ENCODE results near the gene EVA1C.
"Not testable (repeated sequence)": the region's sequence is repeated elsewhere in the genome, so short reads cannot be mapped to it uniquely, and the experiment has no call there.

Gene EVA1C

DNA sequence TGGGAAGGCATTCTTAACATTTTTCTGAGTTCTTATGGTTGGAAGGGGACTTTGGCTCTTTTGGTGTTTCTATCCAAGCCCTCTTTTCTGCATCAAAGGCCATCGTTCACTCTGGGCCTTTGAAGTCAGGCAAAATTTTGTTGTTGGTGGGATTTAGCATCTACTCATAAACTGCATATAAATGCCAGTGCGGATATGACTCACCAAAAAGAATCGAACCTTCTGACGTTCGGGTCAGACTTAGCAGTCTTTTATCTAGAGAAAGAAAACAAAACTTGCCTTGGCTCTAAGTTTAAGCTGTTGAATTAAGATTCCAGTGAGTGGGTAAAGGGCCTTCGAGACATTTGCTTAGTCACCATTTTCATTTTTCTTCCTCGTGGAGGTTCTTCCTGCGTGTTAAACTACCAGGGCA is 51.4 kb downstream of the EVA1C start:
- no peak for DNase-seq

DNA sequence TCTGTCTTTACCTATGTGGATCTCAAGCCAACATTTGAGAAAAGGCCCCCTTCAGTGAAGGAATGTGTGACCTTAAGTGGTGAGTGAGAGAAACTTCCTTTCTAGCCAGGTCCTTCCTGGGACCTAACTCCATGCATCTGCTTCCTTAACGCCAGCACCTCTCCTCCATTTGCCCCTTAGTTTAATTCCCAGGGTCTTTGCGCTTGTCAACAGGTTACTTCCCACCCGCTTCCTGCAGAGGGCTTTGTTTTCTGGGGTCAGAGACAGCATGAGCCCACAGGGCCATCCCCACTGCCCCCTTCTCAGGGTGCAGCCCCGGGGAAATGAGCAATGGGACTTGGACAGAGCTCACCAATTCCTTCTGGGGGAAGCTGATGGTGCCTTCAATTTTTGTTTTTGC is 54.8 kb downstream of the EVA1C start:
- DNase-seq = no peak

DNA sequence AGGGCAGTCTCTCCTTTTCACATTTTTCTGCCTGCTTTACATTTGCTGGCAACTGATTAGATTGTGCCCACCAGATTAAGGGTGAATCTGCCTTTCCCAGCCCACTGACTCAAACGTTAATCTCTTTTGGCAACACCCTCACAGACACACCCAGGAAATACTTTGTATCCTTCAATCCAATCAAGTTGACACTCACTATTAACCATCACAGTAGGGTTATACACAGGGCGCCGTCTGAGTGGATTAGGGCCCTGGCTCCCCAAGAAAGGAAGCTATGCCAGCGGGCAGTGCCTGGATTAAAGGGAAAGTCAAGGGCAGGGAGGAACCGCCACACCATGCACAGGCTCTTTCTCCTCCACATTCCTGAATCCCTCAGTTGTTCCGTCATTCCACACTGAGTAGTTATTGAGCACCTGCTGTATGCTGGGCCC is 56.2 kb downstream of the EVA1C start:
- DNase-seq = no peak

DNA sequence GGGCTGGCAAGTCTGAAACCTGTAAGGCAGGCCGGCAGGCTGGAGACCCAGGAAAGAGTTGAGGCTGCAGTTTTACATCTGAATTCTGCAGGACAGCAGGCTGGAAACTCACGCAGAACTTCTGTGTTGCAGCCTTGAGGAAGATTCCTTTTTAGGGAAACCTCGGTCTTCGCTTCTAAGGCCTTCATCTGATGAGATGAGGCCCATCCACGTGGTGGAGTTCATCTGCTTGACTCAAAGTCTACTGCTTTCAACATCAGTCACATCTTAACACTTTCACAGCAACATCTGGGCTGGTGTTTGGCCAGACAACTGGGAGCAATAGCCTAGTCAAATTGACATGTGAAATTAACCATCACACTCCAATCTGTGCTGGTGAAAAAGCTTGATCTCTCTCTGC is 57.1 kb downstream of the EVA1C start:
- no peak for DNase-seq

DNA sequence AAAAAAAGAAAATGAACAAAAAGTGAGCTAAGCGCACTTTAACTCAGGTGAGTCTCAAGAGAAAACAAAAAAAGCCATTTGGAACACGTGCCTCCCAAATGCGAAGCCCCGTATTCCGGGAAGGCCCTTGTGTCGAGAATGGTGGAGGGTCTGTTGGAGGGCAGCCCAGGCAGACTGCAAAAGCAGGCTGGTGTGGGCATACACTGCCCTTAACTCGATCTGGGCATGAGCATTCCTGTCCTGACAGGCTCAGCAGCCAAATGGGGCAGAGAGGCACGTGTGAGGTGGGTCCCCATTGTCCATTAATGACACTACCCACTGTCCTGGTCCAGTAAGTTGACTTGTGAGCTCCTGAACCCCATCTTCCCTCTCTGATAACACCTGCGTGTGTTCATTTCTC is 57.7 kb downstream of the EVA1C start:
- no peak for DNase-seq

DNA sequence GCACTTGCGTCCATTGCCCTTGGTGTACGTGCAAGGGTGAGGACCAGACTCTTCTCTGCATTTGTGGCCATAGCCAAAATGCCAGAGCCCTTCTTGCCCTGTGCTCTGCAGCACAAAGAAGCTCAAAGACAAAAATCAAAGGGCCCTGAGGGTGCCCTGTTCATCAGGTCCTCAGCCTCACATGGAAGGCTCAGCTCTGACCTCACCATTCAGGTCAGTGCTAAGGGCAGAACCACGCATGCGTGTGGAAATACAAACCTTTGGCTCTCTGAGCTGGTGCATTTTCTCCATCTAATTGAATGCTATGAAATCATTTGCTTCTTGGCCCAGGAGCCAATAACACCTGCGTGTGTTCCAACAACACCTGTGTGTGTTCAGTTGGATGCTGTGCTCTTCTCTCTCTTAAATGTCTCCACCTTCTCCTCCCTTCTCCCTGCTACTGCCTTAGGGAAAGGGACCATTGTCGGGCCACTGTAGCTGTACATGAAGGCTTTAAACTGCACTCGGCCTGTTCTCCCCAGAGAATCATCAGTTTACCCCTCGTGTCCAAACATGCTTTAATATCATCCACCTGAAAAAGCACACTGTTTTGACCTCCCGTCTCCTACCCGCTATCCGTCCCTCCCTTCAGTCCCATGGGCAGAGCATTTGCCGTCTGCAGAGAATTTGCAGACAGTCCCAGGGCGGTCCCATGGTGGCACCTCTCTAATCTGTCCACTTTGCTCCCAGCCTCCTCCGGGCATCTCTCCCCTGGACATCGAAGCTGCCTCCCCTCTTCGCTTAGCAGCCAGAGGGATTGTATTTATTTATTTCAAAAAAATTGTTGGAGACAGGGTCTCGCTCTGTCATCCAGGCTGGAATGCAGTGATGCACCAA is 60.6 kb downstream of the EVA1C start:
- DNase-seq = no peak

DNA sequence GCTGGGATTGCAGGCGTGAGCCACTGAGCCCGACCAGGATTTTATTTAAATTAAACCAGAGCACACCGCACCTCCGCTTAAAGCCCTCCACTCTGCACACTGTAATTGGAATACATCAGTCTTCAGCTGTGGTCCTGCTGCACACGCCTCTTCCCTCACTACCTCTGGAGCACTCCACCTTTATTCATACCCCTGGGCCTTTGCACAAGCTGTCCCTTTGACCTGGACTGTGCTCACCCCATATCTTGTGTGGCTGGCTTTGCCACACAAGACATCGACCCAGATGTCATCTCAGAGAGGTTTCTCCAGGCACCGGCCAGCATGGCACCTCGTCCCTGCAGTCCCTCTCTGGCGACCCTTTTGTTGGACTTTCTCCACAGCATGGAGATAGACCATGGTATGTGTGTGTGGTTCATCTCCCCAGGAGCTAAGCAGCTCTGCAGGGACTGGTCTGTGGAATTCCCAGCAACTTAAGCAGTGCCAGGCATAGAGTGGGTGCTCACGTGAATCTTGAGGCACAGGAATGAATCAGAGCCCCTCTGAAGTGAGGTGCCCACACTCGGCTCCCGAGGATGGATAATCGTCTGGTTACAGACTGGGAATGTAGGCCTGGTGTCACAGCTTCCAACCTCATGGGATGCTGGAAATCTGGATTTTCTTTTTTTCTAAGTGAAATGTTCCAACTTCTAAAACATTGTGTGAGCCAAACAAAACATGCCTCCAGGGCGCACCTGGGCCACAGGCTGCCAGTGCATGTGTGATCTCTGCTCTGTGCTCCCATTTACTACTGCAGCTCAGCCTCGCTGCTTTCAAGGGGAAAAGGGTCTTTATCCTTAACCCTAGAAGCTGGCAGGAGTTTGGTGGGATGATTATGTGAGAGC is 61.9 kb downstream of the EVA1C start:
- no peak for DNase-seq

DNA sequence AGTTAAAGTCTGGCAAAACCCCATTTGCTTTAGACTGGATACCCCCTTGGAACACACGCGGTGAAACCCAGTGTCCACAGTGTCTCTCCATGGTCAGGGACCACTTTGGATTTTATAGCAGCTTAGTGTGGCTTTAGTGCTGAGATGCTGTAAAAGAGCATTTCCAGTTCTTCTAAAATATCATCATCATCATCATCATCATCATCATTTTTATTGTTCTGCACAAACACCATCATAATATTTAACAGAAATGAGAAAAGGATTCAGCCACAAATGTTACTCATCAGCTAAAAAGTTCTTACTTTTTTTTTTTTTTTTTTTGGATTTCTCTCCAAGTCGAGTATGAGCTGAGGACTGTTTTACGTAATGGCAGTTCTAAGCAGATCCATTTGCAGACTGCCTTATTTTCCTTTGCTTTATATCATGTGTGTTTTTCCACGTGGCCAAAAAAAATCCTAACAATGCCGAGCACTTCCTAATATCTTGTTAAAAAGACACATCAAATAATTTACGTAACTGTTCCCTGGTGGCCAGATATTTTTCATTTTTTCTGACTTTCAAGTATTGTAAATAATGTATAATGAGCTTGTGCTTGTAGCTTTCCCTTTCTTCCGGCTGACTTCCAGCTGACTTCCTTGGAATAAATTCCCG is 62.8 kb downstream of the EVA1C start:
- no peak for DNase-seq

DNA sequence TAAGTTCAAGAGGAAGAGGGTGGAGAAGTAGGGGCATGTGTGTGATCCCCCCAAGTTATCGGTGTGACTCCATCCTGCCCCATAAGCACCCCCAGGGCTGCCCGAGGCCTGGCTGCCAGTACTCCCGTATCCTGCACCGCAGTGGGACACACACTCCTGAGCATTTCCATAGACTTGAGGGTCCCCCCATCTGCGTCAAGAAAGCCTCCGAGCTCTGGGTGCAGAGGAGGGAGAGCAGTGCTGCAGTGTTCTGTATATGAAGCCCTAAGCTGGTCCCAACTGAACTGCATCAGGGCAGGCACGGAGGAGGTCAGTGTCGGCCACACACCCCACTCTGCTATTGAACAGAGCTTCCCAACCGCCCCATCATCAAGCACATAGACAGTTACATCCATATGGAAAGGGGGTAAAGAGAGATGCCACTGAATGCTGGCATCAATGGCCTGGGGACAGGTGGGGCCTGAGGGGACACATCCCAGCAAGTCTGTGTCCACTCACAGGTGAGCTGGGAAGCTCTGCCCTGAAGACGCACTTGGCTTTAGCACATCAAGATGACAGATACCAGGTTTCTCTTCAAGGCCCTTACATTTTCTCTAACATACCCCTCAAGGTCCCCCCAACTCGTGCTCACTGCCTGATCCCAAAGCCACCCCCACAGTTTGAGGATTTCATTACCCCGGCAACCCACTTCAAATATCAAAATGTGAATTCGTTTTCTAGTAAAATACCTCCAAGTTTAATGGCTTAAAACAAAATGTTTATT is 64.3 kb downstream of the EVA1C start:
- no peak for DNase-seq

DNA sequence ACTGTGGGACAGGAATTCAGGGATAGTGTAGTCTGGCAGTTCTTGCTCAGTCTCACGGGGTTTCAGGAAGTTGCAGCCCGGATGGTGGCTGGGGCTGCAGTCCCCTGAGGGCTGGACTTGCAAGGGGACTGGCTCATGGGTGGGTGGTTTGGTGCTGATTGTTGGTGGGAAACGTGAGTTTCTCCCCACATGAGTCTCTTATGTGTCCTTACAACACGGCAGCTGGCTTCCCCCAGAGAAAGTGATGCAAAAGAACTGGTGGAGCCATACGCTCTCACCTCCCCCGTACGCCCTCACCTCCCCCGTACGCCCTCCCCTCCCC is 64.9 kb downstream of the EVA1C start:
- DNase-seq = no peak

DNA sequence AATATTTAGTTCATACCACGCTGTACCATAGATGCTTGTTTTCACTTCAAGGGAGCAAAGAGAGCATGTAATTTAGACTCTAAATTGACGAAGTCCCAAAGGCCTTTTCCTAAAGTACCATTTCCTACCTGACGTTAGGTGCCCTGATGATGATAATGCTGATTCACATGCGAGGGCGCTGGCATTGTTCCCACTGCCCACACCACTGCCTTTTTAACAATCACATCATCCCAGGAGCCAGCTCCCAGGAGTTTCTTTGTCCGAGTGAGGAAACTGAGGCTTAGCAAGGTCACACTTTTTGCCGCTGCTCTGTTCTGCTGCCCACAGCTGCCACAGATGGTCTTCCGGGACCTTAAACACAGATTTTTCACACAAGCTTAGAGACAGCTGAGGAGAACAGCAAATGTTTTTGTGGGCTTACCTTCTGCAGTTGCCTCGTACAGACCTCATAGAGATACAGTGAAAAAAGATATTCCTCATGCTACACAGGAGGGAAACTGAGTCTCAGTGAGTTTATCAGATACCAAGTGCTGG is 69.4 kb downstream of the EVA1C start:
- DNase-seq = no peak

DNA sequence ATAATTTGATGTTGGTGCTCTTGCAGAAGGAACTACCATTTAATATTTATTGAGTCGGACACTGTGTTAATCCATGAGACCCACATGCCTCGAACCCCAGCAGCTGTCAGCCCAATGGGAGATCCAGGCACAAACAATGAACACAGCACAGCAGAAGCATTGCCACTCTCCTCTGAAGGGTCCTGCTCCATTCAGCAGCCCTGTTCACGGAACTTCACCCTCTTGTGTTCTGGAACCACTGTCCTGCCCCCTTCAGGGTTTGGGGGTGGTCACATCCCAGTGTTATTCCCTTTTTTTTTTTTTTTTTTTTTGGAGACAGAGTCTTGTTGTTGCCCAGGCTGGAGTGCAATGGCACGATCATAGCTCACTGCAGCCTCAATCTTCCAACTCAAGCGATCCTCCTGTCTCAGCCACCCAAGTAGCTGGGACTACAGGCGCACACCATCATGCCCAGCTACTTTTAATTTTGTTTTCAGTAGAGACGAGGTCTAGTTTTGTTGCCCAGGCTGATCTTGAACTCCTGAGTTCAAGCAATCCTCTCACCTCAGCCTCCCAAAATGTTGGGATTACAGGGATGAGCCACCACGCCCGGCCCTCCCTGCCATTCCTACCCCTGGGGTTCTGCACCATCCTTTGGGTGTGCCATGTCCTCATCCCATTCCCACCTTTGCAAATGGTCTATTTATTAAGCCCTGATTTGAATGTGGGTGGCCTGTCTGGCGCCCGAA is 70.2 kb downstream of the EVA1C start:
- DNase-seq = no peak

DNA sequence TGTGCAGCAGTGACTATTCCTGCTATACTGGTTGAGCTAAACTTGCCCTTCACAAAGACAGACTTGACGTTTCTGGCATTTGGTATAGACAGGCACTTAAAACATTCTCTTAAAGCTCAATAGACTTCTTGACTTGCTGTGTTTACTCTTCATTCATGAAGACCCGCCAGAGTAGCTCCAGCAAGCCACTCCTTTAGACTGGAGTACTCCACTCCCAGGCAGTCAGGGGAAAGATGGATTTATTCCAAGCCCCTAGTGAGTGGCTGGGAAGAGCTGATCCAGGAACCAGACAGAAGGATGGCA is 70.7 kb downstream of the EVA1C start:
- no peak for DNase-seq

DNA sequence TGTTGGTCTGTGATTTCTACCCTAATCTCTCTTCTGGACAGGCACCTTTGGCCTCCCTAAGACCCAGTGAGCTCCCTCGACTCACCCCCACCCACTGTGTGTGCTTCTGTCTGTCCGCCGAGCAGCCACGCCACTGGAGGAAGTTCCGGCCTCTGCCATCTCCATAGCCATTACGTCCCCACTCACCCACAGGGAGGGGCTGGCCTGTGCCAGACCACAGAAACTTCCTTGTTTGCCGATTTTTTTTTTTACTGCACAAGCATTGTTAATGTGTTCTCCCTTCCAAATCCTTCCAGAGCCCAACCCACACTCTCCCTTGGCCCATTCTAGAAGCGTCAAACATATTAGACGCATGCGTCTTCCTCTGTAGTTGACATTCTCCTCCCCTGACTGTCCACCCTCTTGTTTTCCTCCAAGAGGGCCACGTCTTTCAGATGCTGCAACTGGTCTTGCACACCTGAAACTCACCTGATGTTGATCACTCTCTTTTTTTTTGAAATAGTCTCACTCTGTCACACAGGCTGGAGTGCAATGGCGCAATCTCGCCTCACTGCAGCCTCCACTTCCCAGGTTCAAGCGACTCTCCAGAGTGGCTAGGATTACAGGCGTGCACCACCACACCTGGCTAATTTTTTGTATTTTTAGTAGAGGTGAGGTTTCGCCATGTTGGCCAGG is 72.3 kb downstream of the EVA1C start:
- DNase-seq = no peak

DNA sequence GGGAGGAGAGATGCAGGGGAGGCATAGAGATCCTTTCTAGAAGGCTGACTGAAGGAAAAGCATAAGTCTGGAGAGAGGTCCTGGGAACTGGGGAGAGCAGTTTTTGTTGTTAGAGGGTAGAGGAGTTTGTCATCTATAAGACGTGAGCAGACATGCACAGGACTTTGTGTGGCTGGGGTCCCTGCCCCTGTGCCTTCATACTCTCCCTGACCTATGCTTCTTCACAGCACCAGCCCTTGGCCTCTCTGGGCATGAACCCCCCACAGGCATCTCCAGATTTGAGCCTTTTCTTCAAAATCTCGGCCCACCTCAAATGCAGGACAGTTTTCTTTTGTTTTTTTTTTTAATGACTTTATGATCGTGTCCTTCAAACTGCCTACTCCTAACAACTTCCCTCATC is 79.9 kb downstream of the EVA1C start:
- no peak for DNase-seq

DNA sequence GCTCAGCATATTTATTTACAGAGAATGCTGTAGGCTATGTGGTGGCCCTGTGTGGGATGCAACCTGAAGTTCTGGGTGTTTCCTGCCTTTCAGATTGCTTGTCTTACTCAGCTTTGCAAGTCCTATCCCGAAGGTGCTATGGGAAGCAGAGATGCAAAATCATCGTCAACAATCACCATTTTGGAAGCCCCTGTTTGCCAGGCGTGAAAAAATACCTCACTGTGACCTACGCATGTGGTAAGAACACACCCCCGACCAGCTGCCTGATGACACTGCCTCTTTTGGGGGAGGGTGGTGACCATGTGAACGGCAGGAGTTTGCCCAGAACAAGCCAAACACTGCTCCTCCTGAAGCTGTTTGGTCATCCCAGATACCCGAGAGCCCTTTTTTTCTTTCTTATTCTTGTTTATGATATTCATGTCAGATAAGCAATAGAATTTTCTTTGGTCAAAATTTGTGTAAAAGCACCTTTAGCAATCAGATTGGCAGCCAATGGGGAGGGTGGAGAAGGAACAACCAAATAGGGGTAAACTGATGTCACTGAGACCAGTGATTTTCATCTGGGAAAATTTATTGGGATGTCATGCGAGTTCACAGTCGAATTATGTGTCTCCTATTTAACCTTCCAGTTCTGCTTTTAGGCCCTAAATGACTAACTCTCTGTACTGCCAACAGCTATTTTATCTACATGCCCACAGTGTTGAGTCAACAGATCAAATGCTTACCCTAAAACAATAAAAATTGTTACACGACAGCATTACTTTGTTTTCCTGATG is 82.6 kb downstream of the EVA1C start:
- DNase-seq = no peak

DNA sequence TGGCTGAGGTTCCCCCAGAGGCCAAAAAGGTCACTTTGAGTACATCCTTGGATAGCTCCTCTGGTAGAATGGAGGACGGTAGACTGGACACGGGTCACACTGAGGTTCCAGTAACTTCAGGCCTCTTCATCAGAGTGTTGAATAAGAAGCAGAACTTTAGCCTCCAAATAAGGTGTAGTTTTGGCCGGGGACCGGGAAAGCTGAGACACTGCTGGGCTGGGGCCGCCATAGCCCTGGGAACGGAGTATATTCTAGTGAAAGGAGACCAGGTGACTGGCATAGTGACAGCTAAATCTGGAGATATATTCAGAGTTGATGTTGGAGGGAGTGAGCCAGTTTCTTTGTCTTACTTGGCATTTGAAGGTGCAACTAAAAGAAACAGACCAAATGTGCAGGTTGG is 84.1 kb downstream of the EVA1C start:
- DNase-seq = no peak

DNA sequence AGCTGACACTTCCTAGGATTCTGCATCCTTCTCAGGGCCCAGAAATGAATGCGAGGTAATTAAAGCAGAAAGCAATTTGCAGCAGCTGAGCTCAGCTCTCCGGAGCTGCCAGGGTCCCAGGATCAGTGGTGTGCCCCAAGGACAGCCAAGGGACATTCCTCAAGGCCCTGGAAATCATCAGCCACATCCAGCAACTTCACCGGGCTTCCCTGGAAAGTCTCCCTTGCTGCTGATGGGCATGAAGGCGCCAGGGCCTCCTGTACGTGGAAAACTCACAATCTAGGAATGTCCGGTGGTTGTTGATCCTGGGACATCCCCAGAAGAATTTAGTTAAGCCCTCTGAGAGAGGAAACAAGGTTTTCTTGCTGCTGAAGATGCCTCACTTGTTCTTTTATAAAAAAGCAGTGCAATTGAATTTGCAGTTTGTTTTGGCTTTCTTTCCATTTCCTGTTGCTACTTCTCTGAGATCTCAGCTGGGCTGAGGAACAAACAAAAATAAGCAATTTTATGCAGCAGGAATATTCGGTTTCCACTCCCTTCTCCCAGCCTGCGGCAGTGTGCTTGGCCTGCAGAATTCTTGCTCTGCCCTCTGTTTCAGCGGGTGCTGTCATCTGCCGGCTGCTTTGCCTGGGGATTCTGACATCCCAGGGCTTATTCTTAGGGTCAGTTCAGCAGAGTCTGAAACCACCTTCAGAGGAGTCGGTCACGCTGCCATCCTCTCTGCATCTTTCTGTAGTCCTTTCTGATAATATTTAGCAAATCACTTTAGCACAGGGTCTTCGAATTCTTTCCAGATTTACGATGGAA is 86.9 kb downstream of the EVA1C start:
- DNase-seq = no peak

DNA sequence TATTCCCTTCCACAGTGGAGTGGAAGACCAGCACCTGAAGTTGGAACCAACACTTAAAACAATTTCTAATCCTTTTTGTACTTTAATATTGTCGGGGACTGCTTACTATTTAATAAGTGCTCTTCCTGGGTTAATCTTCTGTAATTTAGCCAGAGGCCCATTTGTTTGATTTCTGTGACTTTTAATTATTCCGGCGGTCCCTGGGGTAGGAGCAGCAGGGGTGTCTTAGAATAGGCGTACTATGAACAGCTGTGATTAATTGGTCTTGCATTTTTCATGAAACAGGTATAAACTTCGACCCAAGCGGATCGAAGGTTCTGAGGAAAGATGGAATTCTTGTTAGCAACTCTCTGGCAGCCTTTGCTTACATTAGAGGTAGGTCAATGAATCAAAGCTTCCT is 91.1 kb downstream of the EVA1C start:
- DNase-seq = not testable (repeated sequence)

DNA sequence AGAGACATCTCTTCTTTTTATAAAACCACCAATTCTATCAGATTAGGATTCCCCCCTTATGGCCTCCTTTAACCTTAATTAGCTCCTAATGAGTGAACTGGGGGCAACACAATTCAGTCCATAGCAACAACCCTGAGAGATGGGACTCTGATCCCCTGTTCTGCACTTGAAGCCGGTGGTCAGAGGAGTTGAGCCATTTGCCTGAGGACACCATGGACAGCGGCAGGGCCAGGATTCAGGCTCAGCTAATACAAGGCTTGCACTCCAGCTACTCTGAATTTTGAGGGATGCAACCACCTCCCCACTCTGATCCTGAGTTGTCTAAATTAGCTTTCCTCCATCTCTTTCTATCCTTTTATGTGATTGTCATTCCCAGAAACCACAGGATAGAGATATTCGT is 93.3 kb downstream of the EVA1C start:
- not testable (repeated sequence) for DNase-seq

Measured in activated T-cell treated with anti-CD3 and anti-CD28 coated beads, Interleukin-2, amount 50 U/mL, for 48 hours (primary cell).